CD1c-positive myeloid dendritic cell (primary cell): Measurements from ENCODE around the gene ABCC2.
"Not testable (repeated sequence)": the region's sequence is repeated elsewhere in the genome, so short reads cannot be mapped to it uniquely, and the experiment has no call there.

ENCODE experiments used
- DNase-seq: peaks from one replicate; pipeline ENCODE4 v3.0.0-alpha.2; 2016; ENCODE audit errors: extremely low spot score

ABCC2 gene

DNA sequence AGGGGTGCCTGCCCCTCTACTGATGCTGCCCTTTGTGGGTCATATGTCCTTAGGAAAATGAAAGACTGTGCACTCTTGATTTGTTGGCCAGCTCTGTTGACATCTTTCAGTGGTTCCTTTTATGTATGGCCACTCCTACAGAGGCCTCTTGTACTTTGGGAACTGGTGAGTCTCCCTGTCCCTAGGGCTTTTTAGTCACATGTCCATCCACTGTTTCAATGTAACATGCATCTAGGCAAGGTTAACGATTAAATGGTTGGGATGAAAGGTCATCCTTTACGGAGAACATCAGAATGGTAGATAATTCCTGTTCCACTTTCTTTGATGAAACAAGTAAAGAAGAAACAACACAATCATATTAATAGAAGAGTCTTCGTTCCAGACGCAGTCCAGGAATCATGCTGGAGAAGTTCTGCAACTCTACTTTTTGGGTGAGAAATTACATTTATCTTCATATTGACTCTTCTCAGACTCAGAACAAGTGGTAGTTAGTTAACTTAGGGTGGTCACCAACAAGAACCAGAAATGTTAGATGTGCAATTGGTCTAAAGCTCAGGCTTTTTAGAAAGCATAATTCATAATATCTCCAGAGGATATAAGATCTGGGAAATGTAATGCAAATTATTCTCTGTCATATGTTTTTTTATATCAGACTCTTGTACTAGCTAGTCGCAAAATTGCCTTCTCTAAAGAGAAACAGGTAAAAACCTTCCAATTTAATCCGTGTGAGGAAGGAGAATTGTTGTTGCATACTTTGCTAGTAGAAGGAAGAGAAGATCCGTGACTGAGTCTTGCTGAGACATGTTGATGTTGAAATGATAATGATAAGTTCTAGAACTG lies at the start of gene ABCC2:
TSS of gene ABCC2 (plus strand) at position 194 of the 840 bp plus-strand sequence. CDS start at position 399, 205 bp downstream.
- no peak for DNase-seq

DNA sequence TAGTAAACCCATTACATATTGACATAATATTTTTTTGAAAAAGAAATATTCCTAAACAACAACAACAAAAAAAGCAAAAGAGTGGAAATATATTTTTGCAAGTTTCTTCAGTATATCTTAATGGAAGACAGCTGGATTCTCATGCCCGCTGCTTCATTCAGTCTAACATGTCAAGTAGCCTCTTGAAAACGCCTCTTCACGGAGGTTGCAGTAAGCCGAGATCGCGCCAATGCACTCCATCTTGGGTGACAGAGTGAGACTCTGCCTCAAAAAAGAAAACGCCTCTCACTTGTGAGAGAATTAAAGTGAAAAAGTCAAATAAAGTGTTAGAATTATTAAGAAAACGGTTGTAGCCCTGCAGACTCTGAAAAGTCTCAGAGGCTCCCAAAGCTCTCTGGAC lies 49.1 kb upstream of the ABCC2 start:
- no peak for DNase-seq

DNA sequence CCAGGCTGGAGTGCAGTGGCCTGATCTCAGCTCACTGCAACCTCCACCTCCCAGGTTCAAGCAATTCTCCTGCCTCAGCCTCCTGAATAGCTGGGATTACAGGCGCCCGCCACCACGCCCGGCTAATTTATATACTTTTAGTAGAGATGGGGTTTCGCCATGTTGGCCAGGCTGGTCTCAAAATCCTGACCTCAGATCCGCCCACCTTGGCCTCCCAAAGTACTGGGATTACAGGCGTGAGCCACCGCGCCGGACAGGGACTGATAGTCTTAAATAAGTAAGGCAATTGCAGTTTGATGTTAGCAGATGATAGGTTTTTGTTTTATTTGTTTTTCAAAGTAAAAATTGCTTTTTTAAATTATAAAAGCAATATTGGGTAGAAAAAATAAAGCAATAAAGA lies 48.3 kb upstream of the ABCC2 start:
- DNase-seq: not testable (repeated sequence)

DNA sequence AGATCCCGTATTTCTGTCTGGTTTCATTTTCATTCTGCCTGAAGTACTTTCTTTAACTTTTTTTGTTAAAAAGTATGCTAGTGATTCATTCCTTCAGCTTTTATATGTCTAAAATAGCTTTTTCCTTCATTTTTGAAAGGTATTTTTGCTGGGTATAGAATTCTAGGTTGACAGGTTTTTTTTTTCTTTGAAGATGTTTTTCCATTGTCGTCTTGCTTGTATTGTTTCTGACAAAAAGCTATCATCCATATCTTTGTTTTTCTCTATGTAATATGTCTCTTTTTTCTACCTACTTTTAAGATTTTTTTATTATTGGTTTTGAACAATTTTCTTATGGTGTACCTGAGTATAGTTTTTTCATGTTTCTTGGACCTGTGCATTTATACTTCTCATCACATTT lies 42.2 kb upstream of the ABCC2 start:
- no peak for DNase-seq

DNA sequence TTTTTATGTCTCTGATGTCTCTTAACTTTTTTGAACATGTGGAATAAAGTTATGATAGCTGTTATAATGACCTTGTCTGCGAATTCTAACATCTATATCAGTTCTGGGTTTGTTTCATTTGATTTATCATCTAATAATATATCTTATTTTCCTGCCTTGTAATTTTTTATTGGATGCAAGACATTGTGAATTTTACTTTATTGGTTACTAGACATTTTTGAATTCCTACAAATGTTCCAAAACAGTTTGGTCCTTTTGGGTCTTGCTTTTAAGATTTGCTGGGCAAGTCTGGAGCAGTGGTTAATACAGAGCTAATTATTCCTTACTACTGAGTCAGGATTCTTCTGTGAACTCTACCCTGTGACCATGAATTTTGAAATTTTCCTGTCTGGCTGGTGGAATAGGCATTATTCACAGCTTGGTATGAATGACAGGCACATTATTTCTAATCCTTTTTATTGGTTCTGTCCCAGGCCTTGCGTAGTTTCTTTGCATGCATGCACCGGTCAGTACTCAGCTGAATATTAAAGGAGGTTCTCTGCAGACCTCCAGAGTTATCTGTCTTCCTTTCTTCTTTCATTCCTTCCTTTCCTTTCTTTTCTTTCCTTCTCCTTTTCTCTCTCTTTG lies 41.4 kb upstream of the ABCC2 start:
- no peak for DNase-seq

DNA sequence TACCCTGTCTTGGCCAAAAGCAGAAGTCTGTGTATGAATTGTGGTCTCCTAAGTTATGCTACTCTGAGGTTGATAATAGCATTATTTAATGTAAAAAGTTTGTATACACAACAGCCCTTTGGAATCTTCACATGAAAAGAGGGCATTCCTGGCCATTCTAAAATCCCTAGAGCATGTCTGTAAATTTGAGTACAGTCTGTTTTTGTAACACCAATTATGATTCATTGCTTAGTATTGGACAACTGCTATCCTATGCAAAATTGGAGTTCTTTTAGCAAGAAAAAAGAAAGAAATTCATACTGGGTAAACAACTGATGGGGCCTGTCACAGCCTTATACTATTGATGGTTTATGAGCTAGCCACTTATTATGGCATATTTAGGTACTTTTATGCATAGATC lies 40.2 kb upstream of the ABCC2 start:
- no peak for DNase-seq

DNA sequence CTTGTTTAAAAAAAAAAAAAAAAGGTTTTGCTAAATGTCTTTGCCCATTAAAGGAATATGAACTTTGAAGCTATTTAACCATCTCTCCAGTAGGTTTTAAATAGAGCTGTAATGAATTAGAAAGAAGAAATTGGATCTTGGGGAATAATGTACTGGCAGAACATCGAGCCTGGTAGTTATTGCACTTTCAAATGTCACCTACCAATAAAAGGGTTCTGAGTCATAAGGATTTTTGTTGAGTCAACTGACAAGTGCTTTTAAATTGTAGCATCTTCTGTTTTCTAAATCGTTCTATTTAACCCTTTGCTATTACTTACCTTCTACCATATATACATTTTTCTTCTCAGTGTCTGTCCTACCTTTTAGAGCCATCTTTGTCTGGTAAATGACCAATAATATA lies 39.7 kb upstream of the ABCC2 start:
- DNase-seq: no peak

DNA sequence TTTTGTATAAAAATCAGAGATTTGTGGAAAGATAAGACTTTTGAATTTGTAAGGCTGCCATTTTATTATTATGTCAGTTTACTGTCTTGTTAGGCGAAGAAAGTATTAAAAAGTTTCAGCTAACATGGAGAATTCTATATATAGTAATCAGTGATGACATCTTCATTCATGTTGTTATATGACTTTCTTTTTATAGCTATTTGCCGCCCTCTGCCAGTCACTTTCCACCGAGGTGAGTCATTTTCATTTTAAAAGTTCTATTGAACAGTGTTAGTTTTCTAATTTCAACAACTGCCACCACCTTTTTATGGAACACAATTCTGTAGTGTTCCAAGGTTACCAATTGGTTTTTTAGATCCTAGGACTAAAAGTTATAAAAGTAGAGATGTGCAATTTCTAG lies 38.6 kb upstream of the ABCC2 start:
- DNase-seq: no peak

DNA sequence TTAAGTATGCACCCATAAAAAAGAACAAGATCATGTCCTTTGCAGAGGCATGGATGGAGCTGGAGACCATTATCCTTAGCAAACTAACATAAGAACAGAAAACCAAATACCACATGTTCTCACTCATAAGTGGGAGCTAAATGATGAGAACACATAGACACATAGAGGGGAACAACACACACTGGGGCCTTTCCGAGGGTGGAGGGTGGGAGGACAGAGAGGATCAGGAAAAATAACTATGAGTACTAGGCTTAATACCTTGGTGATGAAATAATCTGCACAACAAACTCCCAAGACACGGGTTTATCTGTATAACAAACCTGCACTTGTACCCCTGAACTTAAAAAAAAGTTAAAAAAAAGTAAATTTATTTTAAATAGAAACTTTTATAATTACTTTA lies 36.3 kb upstream of the ABCC2 start:
- DNase-seq: not testable (repeated sequence)

DNA sequence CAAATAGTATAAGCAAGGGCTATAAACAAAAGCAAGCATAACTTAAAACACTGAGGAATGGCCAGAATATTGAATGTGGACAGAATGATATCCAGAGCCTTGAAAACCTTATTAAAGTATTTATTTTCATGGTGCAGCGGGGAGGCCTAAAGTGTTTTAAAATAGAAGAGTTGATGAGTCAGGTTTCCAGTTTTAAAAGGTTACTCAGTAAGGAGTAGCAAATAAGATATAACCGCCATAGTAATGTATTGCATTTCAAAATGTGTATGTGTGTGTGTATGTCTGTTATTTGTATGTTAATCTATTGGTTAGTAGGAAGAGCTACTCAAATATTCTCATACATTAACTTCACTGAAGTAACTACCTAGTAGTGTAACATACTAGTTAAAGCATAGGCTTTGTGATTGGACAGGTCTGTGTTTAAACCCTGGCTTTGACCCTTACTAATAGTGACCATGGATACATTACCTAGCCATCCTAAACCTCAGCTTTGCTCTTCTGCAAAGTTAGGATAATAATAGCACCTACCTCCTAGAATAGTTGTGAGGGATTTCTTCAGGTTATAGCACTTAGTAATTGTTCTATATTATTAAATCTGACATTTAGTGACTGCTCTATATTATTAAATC lies 33.5 kb upstream of the ABCC2 start:
- no peak for DNase-seq

DNA sequence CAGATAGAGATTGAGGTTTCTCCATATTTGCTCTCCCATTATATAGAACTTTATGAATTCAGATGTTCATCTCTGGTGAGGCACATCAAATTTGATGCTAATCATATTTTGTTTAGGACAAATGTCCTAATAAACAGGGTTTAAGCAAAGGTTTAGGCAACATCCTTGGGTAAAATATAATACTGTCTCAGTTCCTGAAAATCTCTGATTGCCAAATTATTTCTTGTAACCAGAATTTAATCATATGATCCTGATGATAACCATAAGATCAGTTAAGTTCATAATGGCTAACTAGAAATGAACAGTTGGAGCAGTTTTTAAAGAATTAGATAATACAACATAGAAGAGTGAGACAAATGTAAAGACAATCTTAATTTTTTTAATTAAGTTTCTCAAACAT lies 31.8 kb upstream of the ABCC2 start:
- DNase-seq: peak; percentile 28

DNA sequence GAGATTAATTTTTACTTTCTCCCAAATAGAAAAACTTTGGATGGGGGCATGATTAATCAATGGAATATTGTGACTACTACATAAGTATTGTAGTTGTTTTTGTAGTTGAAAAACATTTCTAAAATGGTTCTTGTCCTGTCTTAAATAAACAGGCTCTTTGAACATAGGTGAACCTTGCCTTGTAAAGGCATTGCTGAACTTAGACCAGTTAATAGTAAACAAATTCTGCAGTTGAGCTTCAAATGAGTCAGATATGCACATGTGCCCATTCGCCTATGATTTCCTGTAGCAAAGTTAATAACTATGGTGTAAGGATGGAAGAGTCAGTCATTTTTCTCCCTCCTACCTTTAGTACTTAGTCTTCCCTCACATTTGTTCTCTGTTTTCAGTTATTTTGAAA lies 27.8 kb upstream of the ABCC2 start:
- DNase-seq: no peak

DNA sequence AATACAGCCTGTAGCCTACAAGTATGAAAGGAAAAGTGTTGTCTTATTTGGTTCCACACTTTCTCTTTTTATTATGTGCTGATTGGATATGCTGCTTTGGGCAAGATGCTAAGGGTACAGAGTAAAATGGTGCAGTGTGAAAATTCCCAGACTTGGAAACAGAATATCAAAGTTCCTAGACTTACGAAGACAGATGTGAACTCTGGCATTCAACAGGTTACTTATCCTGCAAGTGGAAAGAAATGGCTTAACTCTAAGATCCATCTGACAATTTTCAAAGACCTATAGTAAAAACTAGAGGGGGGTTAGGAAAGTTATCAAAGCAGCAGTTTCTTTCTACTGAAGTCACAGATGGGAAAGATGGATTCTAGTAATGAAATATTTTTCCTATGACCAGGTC lies 26.3 kb upstream of the ABCC2 start:
- DNase-seq: no peak

DNA sequence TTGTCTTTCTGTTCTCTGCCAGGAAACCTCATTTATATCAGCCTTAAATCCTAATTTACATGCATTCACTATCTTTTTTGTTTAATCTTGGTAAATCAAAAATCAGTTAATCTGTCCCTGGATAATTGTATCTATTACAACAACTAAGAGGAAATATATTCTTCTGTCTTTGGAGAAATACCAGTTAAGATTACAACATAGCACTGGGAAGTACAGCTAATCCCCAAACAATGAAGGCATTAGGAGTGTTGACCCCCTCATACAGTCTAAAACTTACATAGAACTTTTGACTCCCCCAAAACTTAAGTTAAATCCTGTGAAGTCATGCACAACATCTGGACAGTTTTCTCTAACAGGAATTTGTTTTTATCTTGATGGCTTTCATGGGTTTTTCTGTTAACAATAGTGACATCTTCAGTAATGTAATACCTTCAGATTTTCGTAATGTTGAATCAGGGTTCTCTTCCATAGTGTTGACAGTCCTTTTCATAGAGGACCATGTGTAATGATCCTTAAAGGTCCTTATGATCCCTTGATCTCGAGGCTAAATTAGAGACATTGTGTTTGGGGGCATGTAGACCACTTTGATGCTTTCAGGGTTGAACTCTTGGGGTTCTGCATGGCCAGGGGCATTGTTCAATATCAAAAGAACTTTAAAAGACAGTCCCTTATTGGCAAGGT lies 24.1 kb upstream of the ABCC2 start:
- no peak for DNase-seq

DNA sequence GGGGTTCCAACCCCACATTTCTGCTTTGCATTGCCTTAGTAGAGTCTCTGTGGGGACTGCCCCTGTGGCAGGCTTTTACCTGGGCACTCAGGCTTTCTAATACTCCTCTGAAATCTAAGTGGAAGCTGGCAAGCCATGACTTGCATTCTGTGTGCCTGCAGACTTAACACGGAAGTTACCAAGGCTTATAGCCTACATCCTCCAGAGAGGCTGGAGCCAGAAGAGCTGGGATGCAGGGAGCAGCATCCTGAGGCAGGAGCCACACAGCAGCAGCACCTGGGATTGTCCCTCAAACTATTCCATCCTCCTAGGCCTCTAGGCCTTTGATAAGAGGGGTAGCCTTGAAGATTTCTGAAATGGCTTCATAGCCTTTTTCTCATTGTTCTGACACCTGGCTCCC lies 22.1 kb upstream of the ABCC2 start:
- DNase-seq: no peak

DNA sequence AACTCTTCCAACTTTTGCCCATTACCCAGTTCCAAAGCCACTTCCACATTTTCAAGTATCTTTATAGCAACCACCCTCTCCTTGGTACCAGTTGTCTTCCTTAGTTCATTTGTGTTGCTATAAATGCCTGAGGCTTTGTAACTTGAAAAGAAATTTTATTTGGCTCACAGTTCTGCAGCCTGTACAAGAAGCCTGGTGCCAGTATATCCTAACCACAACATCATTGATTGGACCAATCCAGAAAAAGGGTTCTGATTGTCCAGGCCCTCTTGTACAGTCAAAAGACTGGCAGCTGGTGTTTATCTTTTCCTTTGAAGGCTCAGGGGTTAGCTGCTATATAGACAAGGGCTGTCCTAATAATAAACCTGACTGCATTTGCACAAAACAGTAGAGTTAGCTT lies 21.1 kb upstream of the ABCC2 start:
- no peak for DNase-seq

DNA sequence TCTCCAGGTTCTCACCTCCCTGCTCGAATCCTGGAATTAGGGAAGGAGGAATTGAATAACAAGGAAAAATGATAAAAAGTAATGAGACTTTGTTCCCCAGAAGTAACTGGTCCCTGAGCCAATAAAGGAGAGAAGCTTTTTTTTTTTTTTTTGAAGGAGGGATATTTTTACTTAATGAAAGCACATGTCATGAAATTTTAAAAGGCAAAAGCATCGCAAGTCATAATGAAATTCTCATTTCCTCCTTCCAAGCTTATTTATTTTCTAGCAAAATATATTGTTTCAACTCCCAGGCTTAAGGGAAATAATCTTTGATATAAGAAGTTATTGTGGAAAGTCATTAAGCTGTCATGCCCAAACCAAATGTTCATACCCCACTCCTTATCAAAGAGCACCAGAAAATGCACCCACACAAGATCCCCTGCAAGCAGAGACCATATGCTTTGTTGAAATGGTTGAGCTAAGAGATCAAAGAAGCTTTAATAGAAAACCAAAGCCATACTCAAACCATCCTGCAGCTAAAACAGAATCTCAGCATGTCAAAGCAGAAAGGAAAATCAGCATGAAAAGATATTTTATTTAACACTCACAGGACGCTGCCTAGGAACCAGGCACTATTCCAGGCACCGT lies 16.7 kb upstream of the ABCC2 start:
- DNase-seq: peak; percentile 18

DNA sequence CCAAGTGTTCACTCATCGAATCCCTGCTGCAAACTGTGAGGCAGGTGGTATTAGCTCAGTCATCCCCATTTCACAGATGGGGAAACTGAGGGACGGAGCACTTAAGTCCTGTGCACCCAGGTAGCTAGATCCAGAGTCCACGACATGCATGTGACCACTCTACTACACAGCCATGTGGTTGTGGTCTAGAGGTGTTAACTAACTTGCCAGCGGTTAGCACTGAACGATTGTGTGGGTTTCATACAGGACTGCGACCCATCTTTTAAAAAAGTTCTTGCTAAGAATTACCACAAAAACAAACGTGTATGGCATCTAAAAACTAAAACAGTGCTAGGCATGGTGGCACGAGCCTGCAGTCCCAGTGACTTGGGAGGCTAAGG lies 16.1 kb upstream of the ABCC2 start:
- no peak for DNase-seq

DNA sequence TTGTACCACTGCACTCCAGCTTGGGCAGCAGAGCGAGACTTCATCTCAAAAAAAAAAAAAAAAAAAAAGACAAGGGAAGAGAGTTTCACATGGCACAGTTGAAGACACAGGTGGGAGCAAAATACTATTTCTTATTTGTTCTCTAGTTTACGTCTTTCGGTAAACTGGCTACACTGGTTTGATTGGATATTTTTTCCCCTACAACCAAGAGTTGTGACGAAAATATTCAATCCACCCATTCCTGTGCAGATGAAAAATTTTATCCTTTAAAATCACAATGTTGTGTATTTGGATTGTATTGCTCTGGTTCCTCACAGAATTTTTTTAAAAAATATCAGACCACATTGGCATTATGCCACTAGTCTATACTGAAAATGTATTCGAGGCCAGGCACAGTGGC lies 14.5 kb upstream of the ABCC2 start:
- no peak for DNase-seq

DNA sequence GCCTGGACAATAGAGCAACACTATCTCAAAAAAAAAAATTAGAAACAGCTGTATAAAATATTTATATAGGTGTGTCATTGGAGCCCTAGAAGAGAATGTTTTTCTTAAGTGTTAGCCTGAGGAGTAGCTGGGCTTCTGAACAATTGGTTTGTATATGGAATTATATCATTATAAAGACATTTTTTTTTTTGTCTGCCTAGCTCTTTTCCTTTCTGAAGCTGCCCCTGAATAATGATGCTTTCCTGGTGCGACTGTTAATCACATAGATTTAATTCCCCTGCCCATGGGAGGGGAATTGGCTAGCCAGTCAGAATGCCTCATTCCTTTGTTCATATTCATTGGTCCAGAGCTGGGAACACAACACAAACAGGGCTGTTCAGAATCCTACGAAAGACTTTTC lies 13.9 kb upstream of the ABCC2 start:
- DNase-seq: no peak

DNA sequence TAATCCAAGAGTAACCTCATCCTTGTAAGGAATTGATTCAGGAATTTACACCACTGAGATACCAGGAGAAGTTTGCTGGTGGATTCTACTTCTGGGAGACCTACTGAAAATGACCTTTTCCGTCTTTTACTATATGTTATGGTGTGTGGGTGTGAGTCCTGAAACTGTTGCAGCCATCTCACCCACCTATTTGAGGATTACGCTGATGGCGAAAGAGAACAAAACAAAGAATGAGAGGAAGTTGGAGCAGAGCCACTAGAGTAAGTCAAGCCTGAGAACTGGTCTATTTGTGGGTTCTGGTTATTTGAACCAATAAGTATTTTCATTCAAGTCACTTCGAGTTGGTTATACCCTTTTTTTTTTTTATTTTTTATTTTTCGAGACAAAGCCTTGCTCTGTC lies 12.7 kb upstream of the ABCC2 start:
- peak; percentile 64 for DNase-seq

DNA sequence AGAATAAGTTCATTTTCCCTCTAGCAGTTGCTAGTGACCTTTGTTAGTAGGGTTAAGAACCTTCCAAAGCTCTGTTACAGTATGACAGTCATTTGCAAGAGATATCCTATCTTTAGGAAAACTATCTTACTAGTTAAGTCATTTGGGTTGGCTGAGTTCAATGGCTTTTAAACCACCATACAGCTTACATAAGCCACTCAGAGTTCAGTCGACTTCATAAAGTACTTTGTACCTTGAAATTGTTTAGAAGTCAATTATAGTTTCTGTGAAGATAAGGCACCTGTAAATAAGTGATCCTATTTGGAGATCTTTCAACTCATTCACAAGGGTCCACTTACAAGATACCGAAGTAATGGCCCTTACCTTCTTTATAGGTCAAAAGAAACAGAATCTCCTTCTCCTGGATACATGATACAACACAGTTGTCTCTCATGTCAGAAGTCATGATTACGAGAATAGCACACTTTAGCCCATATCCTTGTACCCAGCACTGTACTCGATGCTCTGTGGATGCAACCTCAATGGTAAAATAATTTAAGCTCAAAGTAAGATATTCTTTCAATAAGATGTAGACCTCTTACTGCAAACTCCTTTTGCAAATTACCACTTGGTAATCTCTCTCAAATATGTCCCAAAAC lies 11.9 kb upstream of the ABCC2 start:
- no peak for DNase-seq
